ENCODE results near the gene CYTIP.

DNA sequence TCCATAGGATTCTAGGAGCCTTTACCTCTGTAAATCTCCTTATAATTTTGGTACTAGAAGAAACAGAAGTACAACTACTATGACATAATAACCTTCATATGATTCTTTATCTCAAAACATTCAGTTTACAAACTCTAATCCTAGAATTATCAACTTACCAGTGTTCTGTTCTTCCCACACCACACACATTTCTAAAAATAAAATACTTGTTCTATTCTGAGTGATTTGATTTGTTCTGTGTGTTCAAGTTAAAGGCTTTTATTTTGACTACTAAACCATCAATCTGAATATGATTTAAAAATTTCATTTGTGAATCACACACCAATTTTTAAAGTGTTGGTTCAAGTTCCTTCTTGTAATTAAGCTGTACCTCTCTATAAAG lies 16.0 kb downstream of the CYTIP start:
- TF ChIP-seq, protein P1, sequence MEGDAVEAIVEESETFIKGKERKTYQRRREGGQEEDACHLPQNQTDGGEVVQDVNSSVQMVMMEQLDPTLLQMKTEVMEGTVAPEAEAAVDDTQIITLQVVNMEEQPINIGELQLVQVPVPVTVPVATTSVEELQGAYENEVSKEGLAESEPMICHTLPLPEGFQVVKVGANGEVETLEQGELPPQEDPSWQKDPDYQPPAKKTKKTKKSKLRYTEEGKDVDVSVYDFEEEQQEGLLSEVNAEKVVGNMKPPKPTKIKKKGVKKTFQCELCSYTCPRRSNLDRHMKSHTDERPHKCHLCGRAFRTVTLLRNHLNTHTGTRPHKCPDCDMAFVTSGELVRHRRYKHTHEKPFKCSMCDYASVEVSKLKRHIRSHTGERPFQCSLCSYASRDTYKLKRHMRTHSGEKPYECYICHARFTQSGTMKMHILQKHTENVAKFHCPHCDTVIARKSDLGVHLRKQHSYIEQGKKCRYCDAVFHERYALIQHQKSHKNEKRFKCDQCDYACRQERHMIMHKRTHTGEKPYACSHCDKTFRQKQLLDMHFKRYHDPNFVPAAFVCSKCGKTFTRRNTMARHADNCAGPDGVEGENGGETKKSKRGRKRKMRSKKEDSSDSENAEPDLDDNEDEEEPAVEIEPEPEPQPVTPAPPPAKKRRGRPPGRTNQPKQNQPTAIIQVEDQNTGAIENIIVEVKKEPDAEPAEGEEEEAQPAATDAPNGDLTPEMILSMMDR (IDR thresholded peaks at IDR 0.05): no peak
- TF ChIP-seq KDM5A (IDR thresholded peaks at IDR 0.05): no peak
- no peak for TF ChIP-seq POLR2A (IDR thresholded peaks at IDR 0.05; ENCODE audit: low read length)

All from A549 (cell line).